ENCODE measurements around the gene ZNF583.

DNA sequence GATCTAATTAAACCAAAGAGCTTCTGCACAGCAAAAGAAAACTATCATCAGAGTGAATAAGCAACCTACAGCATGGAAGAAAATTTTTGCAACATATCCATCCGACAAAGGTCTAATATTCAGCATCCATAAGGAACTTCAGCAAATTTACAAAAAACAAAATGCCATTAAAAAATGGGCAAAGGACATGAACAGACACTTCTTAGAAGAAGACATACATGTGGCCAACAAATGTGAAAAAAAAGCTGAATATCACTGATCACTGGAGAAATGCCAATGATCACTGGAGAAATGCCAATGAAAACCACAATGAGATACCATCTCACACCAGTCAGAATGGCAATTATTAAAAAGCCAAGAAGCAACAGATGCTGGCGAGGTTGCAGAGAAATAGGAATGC, 43.3 kb upstream of the ZNF583 start:
- TF ChIP-seq CTCF (conservative IDR thresholded peaks at IDR 0.05 in 1 of 2, IDR thresholded peaks at IDR 0.05 in 1 of 2; ENCODE audit: extremely low read depth in 1 of 2, insufficient read depth in 1 of 2, low read depth in 1 of 2, low read length in 2 of 2) (no peak), EZH2 (IDR thresholded peaks at IDR 0.05; ENCODE audit: borderline replicate concordance, low read length) (no peak)
